OCI-LY1 (cell line): Measurements from ENCODE around the gene AGK.

Experiments used
- CTCF ChIP-seq: fragments of 200-600 bp; sonication (generic), shearing (Covaris generic); IDR thresholded peaks from 2 replicates; pipeline ENCODE4 v1.5.1; 2017; ENCODE audit warnings: mild to moderate bottlenecking, antibody characterized with exemption, low read length, moderate library complexity, mixed read lengths
- EZH2 ChIP-seq: fragments of 200-600 bp; sonication (generic), shearing (Covaris generic); IDR thresholded peaks from 2 replicates; pipeline ENCODE4 v1.8.0; 2017; ENCODE audit warnings: borderline replicate concordance, mixed run types, mild to moderate bottlenecking, antibody characterized with exemption, low read length, moderate library complexity, mixed read lengths

- TF ChIP-seq CTCF, result no peak
- no peak for TF ChIP-seq EZH2
Observed at GRCh38 chr7:141544831-141545230, 6.4 kb upstream of the AGK start.
